ACC112 (cell line): Measurements from ENCODE around the gene BAIAP2.
A peak's percentile ranks its signal among the peaks of the same experiment; 100 is the strongest.
"Not testable (repeated sequence)": the region's sequence is repeated elsewhere in the genome, so short reads cannot be mapped to it uniquely, and the experiment has no call there.

Experiments
- H2AFZ ChIP-seq: fragments of 200-600 bp; sonication (generic); one replicate; pipeline ENCODE4 v1.6.0; 2017; ENCODE audit warnings: antibody characterized with exemption, low read length; ENCODE audit not compliant: unreplicated experiment
- H3K27ac ChIP-seq: fragments of 200-600 bp; sonication (generic); 2 replicates; pipeline ENCODE4 v1.5.1; 2014; ENCODE audit warnings: low read depth, mild to moderate bottlenecking, antibody characterized with exemption, low read length, moderate library complexity
- H3K27me3 ChIP-seq: fragments of 200-600 bp; sonication (generic); 2 replicates; pipeline ENCODE4 v1.6.1; 2014; ENCODE audit warnings: mild to moderate bottlenecking, antibody characterized with exemption, low read length, moderate library complexity, mixed read lengths; ENCODE audit not compliant: insufficient read depth
- H3K36me3 ChIP-seq: fragments of 200-600 bp; sonication (generic); 2 replicates; pipeline ENCODE4 v1.6.1; 2016; ENCODE audit warnings: mild to moderate bottlenecking, antibody characterized with exemption, low read length, moderate library complexity, mixed read lengths; ENCODE audit not compliant: insufficient read depth
- H3K4me1 ChIP-seq: fragments of 200-600 bp; sonication (generic); one replicate; pipeline ENCODE4 v1.6.1; 2016; ENCODE audit warnings: low read length, mixed read lengths; ENCODE audit not compliant: insufficient read depth, unreplicated experiment, control insufficient read depth
- H3K4me3 ChIP-seq: fragments of 200-600 bp; sonication (generic); 2 replicates; pipeline ENCODE4 v1.5.1; 2014; ENCODE audit warnings: mild to moderate bottlenecking, low read depth, low read length
- H3K79me2 ChIP-seq: fragments of 200-600 bp; sonication (generic); one replicate; pipeline ENCODE4 v1.6.0; 2016; ENCODE audit warnings: low read length; ENCODE audit not compliant: control insufficient read depth, unreplicated experiment, insufficient read depth

The BAIAP2 gene

DNA sequence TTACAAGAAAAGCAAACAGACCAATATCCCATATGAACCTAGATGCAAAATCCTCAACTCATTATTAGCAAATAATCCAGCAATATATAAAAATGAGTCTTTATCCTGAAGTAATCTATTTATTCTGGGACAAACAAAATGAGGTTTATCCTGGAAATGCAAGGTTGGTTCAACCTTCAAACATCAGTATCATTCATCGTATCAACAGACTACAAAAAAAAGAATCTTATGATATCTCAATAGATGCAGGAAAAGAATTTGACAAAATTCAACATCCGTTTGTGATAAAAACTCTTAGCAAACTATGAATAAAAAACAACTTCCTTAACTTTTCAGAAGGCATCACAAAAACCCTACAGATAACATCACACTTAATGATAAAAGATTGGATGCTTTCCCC lies 18.4 kb upstream of the BAIAP2 start:
- H3K27ac ChIP-seq = no peak overlapping the region
- H3K4me1 ChIP-seq = peaks cover 20% of the 10 kb centered on the region
- no peaks in the 10 kb centered on the region for H3K79me2 ChIP-seq
- no peak overlapping the region for H3K4me3 ChIP-seq
- H3K36me3 ChIP-seq = no peaks in the 10 kb centered on the region
- no peaks in the 10 kb centered on the region for H3K27me3 ChIP-seq
- H2AFZ ChIP-seq = no peak overlapping the region

DNA sequence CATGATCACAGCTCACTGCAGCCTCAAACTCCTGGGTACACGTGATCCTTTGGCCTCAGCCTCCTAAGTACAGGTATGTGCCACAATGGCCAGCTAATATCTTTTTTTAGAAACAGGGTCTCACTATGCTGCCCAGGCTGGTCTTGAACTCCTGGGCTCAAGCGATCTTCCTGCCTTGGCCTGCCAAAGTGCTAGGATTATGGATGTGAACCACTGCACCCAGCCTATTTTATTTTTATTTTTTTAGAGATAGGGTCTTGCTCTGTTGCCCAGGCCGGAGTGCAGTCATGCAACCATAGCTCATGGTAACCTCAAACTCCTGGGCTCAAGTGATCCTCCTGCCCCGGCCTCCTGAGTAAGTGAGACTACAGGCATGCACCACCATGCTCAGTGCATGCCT lies 17.6 kb upstream of the BAIAP2 start:
- H2AFZ ChIP-seq, H3K4me3 ChIP-seq: not testable (repeated sequence)
- H3K4me1 ChIP-seq = peaks cover 20% of the 10 kb centered on the region

DNA sequence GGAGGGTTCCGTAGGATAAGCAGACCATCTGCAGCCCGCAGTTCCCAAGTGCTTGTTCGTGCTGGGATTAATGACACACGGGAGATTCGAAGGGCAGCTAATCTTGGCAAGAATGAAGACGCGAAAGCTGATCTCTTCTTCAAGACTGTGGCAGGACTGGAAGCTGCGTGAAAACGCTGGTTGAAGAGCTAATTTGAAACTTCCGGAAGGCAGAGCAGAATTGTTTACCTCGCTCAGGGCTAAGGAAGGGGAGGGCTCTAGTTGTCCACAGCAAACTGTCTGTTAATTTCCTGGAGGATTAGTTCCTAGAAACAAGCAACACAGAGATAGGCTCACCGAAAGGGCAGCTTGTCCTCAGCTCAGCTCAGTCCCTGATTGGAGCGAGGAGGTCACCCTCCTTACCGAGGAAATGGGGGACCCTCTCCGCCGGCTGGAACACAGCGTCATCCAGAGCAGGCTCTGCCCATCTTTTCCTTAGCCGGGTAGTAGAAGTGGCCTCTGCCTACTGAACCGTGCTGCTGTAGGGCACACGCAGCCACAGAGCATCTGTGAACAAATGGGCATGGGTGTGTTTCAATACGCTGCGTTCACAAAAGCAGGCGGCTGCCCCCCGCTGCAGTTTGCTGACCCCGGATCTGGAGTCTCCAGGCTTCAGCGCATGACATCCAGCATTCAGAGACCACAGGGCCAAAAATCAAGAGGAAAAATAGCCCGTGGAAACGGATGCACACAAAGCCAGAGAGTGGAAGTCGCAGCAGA lies 16.7 kb upstream of the BAIAP2 start:
- peaks cover 20% of the 10 kb centered on the region for H3K4me1 ChIP-seq
- peak overlapping the region; percentile 60 for H3K4me3 ChIP-seq
- H2AFZ ChIP-seq = peak overlapping the region; percentile 79
- no peaks in the 10 kb centered on the region for H3K36me3 ChIP-seq
- no peaks in the 10 kb centered on the region for H3K27me3 ChIP-seq
- no peaks in the 10 kb centered on the region for H3K79me2 ChIP-seq
- H3K27ac ChIP-seq = no peak overlapping the region

More for the DNA sequence above, 17.6 kb upstream of the BAIAP2 start:
- not testable (repeated sequence) for H3K36me3 ChIP-seq, H3K27ac ChIP-seq, H3K79me2 ChIP-seq, H3K27me3 ChIP-seq

DNA sequence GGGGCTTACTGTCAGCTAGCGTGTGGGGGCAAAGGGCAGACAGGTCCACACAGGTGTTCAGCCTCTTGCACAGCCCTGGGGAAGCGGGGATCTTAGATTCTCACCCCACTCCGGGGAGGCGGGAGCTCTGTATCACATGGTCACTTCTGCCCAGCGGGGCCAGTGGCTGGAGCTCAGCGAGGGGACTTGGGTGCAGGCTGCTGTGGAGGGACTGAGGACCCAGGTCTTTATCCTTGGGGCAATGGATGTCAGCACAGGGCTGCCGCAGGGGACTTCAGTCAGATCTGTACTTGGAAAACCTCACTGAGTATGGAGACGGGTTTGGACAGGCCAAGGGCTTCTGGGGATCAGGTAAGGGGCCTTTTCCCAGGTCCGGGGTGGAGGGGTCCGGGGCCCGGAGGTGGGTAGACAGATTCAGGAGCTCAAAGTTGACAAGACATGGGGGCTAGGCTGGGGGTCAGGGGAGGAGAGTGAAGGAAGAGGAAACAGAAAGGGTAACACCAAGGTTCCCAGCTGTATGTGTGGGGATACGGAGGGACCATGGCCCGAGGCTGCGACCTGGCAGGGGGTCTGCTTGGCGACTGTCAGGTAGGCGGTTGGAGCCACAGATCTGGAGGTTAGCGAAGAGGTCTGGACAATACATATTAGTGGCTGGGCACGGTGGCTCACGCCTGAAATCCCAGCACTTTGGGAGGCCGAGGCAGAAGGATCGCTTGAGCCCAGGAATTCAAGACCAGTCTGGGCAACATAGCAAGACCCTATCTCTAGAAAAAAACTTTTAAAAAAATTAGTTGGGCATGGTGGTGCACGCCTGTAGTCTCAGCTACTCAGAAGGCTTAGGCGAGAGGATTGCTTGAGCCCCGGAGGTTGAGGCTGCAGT lies 15.1 kb upstream of the BAIAP2 start:
- no peaks in the 10 kb centered on the region for H3K79me2 ChIP-seq
- H3K27me3 ChIP-seq = peaks cover under 1% of the 10 kb centered on the region; the same call in 1 of the 2 replicates
- no peak overlapping the region for H3K27ac ChIP-seq
- H3K4me1 ChIP-seq = peaks cover 20% of the 10 kb centered on the region
- no peaks in the 10 kb centered on the region for H3K36me3 ChIP-seq
- no peak overlapping the region for H3K4me3 ChIP-seq
- no peak overlapping the region for H2AFZ ChIP-seq

DNA sequence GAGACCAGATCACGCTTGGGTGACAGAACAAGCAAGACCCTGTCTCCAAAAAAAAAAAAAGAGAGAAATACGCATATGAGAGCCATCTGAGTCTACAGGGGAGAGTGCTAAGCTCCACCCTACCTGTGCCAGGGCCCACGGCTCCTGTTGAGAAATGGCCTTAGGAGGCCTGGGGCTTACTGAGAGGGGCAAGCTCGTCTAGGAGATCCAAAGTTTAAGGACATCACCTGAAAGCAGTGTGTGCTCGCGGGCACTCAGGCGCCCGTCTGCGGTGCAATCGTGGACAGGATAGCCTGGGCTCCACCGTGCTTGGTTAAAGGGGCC lies 14.5 kb upstream of the BAIAP2 start:
- no peak overlapping the region for H3K4me3 ChIP-seq
- H3K4me1 ChIP-seq = peaks cover 20% of the 10 kb centered on the region
- no peak overlapping the region for H3K27ac ChIP-seq
- H3K79me2 ChIP-seq = no peaks in the 10 kb centered on the region
- H2AFZ ChIP-seq = no peak overlapping the region
- H3K36me3 ChIP-seq = no peaks in the 10 kb centered on the region
- H3K27me3 ChIP-seq = peaks cover 6% of the 10 kb centered on the region

DNA sequence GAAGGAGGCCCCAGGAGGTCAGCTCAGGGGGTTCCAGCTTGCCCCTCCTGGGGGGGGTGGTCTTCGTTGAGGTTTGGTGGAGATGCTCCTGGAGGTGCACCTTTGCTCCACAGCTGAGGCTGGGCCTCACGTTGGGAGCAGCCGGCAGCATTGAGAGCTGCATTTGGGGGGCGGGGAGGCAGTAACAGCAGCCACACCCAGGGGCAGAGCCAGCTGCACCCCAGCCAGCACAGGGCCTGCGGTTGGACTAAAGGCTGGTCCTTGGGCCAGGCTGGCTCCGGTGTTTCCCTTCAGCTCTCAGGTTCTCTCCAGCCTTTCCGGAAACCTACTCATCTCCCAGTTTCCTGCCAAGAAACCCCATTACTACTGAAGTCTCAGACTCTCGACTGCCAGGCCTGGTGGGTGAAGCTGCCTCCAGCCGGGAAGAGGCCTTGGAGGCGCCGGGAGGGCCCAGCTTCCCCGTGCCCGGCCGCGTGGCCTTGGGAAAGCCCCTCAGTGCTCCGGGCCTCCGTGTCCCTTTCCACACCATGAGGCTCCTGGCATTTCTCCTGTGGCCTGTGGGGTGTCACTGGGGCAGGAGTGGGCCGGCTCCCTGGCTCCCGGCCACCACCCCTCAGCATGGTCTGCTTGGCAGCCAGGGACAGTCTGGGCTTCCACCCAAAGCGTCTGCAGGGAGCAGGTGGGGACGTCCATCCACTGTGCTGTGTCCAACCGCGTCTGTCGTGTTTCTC lies 14.0 kb upstream of the BAIAP2 start:
- peak overlapping the region; percentile 39 for H2AFZ ChIP-seq
- peaks cover 12% of the 10 kb centered on the region for H3K27me3 ChIP-seq
- no peaks in the 10 kb centered on the region for H3K36me3 ChIP-seq
- no peaks in the 10 kb centered on the region for H3K79me2 ChIP-seq
- no peak overlapping the region for H3K4me3 ChIP-seq
- H3K4me1 ChIP-seq = peaks cover 20% of the 10 kb centered on the region
- H3K27ac ChIP-seq = no peak overlapping the region

DNA sequence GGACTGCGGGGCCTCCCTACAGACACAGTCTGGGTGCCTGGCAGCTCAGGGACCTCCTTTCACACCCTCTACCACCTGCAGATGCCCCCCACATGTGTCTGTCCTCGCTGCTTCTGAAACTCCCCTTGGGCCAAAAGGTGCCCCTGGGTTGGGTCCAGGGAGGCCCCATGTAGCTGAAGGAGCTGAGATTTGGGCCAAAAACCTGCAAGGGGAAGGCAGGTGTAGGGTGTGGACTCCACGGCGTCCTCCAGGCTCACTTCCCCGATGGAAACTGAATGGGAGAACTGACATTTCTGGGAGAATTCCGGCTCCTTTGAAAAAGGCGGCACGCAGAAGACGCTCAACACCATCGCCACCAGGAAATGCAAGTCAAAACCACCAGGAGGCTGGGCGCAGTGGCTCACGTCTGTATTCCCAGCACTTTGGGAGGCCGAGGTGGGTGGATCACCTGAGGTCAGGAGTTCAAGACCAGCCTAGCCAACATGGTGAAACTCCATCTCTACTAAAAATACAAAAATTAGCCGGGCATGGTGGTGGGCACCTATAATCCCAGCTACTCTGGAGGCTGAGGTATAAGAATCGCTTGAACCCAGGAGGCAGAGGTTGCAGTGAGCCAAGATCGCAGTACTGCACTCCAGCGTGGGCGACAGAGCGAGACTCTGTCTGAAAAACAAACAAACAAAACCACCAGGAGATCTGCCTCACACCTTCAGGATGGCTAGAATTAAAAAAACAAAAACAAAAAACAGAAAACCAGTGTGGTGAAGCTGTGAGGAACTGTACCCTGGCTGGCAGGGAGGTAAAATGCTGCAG lies 13.2 kb upstream of the BAIAP2 start:
- H3K4me1 ChIP-seq = peaks cover 20% of the 10 kb centered on the region
- no peaks in the 10 kb centered on the region for H3K36me3 ChIP-seq
- H3K4me3 ChIP-seq = no peak overlapping the region
- peaks cover 20% of the 10 kb centered on the region for H3K27me3 ChIP-seq
- H2AFZ ChIP-seq = no peak overlapping the region
- no peaks in the 10 kb centered on the region for H3K79me2 ChIP-seq
- no peak overlapping the region for H3K27ac ChIP-seq

DNA sequence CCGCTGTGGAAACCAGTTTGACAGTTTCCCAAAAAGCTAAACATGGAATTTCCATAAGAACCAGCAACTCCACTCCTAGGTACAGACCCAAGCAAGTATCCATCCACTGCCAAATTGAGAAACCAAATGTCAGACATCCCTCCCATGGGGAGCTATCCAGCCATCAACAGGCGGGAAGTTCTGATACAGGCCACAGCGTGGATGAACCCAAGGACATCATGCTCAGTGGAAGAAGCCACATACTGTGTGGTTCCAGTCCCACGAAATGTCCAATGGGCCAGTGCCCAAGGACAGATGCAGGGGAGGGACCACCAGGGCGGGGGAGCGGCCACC lies 12.6 kb upstream of the BAIAP2 start:
- Histone ChIP-seq H3K27me3 (peaks cover 25% of the 10 kb centered on the region), H3K79me2 (no peaks in the 10 kb centered on the region), H2AFZ (no peak overlapping the region), H3K4me3 (no peak overlapping the region), H3K4me1 (peaks cover 20% of the 10 kb centered on the region), H3K27ac (no peak overlapping the region), H3K36me3 (no peaks in the 10 kb centered on the region)

DNA sequence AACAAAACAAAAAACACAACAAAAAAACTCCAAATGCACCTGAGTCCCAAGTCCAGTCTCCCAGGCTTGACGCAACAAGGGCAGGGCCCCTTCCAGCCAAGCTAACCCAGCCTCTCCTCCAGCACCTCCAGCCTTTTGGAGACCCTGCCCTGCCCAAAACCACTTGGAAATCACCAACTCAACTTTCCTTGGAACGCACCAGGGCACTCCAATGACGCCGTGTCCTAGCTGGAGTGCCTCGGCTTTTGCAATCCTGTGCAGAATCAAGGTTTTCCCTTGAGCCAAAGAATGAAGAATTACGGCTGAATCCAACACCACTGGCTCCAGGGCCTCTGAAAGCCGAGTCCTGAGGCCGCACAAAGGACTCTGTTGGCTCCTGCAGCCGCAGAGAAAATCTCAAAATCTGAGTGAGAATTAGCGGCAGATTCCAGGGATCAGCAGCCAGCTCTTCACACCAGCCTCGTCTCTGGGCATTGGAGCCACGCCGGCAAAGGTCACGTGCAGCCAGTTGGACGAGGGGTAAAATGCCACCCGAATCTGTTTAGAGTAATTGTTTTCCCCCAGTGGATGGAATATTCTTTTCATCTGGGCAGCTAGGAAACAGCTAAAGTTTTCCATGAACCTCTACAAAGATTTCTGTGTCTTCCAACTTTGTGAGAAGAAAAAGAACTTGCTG lies 9.7 kb upstream of the BAIAP2 start:
- no peak overlapping the region for H3K4me3 ChIP-seq
- H3K79me2 ChIP-seq = no peaks in the 10 kb centered on the region
- no peaks in the 10 kb centered on the region for H3K36me3 ChIP-seq
- H3K27ac ChIP-seq = no peak overlapping the region
- peaks cover 40% of the 10 kb centered on the region for H3K27me3 ChIP-seq
- H2AFZ ChIP-seq = no peak overlapping the region
- peaks cover 9% of the 10 kb centered on the region for H3K4me1 ChIP-seq

DNA sequence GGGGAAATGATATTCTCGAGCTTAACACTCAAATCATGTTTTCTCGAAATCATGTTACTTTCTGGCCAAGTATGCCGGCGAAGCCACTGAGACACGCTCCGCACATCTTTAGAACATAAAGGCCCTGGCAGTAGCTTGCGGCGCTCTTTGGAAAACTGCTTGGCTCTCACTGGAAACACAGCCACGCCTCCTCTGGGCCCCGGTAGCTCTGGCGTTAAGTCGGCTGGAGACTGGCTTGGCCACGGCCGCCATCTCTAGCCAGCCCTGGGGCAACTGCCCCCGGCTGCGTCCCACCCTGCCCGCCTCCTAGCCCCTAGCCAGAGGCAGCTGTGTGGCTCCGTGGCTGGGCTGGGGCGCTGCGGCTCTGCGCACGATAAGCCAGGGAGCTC lies 9.2 kb upstream of the BAIAP2 start:
- Histone ChIP-seq H3K27me3 (peaks cover 40% of the 10 kb centered on the region), H3K27ac (no peak overlapping the region), H3K4me1 (peaks cover 6% of the 10 kb centered on the region), H3K79me2 (no peaks in the 10 kb centered on the region), H2AFZ (no peak overlapping the region), H3K4me3 (no peak overlapping the region), H3K36me3 (no peaks in the 10 kb centered on the region)
